T47D (cell line): ENCODE data around the gene CARD10.
A peak's percentile ranks its signal among the peaks of the same experiment; 100 is the strongest.
"Not testable (repeated sequence)": the region's sequence is repeated elsewhere in the genome, so short reads cannot be mapped to it uniquely, and the experiment has no call there.

Source experiments
- DNase-seq, 2 experiments: peaks; one replicate each; pipeline versions ENCODE4 v3.0.0 to v3.0.0-alpha.2; 2011 to 2012; ENCODE audit warnings: low read depth in 1 of 2, low spot score in 1 of 2
- JUND ChIP-seq: IDR thresholded peaks from 2 replicates; pipeline ENCODE4 v1.6.1; 2012; ENCODE audit warnings: low read depth
- in situ Hi-C: cut with HindIII; loops from 2 replicates; pipeline ENCODE4 v1.10.0; 2016; ENCODE audit warnings: low sequenced_read_pairs, low pct_unique_long_range_greater_than_20kb

CARD10 gene

GRCh38 chr22:37560608-37561211 lies 41.5 kb upstream of the CARD10 start:
- in situ Hi-C loops = no loop called here
- peak in 1 of 2 experiments; percentile 37 for DNase-seq
- no peak for TF ChIP-seq JUND

- TF ChIP-seq JUND = no peak
- in situ Hi-C loops = no loop called here
- DNase-seq = peak; percentile 44 to 62
Observed at GRCh38 chr22:37559901-37560607, 40.8 kb upstream of the CARD10 start, which contains the start of gene CDC42EP1. TSS of gene CDC42EP1 (plus strand) at chr22:37560480. CDS start at chr22:37566350, 5,870 bp downstream.

- in situ Hi-C loops = no loop called here
- no peak for TF ChIP-seq JUND
- DNase-seq = no peak
Observed at GRCh38 chr22:37559521-37559900, 40.3 kb upstream of the CARD10 start.

- no peak for DNase-seq
- no peak for TF ChIP-seq JUND
- in situ Hi-C loops = no loop called here
Observed at GRCh38 chr22:37558815-37559214, 39.6 kb upstream of the CARD10 start.

GRCh38 chr22:37557321-37558001 lies 38.2 kb upstream of the CARD10 start:
- no peak for DNase-seq
- no peak for TF ChIP-seq JUND
- in situ Hi-C loops = no loop called here

- in situ Hi-C loops = no loop called here
- TF ChIP-seq JUND = no peak
- no peak for DNase-seq
Observed at GRCh38 chr22:37556710-37557109, 37.5 kb upstream of the CARD10 start.

- in situ Hi-C loops = no loop called here
- no peak for DNase-seq
- no peak for TF ChIP-seq JUND
Observed at GRCh38 chr22:37555029-37555428, 35.8 kb upstream of the CARD10 start.

- in situ Hi-C loops = no loop called here
- DNase-seq = no peak
- no peak for TF ChIP-seq JUND
Observed at GRCh38 chr22:37553725-37554124, 34.5 kb upstream of the CARD10 start.

- in situ Hi-C loops = no loop called here
- no peak for DNase-seq
- TF ChIP-seq JUND = no peak
Observed at GRCh38 chr22:37552524-37553163, 33.4 kb upstream of the CARD10 start.

- in situ Hi-C loops = no loop called here
Observed at GRCh38 chr22:37551981-37552380, 32.8 kb upstream of the CARD10 start.

GRCh38 chr22:37550921-37551320 lies 31.7 kb upstream of the CARD10 start:
- in situ Hi-C loops, DNase-seq: not testable (repeated sequence)

More at GRCh38 chr22:37551981-37552380, 32.8 kb upstream of the CARD10 start:
- DNase-seq = no peak
- TF ChIP-seq JUND = no peak

GRCh38 chr22:37549704-37550059 lies 30.5 kb upstream of the CARD10 start:
- in situ Hi-C loops = no loop called here
- DNase-seq = peak in 1 of 2 experiments; percentile 77

More at GRCh38 chr22:37549704-37550059, 30.5 kb upstream of the CARD10 start:
- TF ChIP-seq JUND = no peak
